HG03442 (cell line): ENCODE results near the gene PRR15L.
A peak's percentile ranks its signal among the peaks of the same experiment; 100 is the strongest.
"Not testable (repeated sequence)": the region's sequence is repeated elsewhere in the genome, so short reads cannot be mapped to it uniquely, and the experiment has no call there.

Experiments
- ATAC-seq: cut with Tn5 transposase; IDR thresholded peaks from one replicate; pipeline ENCODE4 v1.9.1; 2021; ENCODE audit warnings: mild to moderate bottlenecking, moderate library complexity; ENCODE audit not compliant: unreplicated experiment

PRR15L gene

DNA sequence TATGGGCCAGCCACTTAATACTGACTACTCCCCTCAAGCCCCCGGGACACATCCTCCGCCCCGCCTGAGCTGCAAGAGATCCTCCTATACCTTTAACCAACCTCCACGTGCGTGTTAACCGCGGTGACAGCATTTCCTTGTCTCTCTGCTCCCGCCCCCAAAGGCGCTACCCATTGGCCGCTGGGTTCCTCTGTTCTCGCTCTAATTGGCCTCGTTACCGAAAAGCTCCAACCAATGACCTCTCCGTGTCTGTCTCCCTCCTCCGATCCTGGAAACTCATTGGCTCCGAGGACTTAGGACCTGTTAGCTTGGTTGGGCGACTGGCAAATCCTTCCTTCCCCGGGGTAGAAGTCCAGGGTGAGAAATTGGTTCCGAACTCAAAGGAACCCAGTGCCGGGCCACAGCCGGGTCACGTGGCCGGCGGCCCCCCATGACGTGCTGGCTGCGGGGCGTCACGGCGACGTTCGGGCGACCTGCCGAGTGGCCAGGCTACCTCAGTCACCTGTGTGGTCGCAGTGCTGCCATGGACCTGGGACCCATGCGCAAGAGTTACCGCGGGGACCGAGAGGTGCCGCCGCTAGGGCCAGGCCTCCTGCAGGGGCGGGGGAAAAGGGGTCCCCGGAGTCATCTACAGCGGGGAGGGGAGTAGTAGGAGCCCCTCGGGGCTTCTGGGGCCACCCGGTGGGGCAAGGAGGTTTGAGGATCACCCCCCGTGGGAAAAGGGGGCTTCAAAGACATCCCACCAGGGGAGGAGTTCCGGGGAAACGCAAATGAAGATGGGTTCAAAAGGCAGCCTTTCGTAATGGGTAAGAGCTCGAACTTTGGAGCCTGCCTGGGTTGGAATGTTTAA, 16.2 kb downstream of the PRR15L start, which contains the start of gene PNPO:
PNPO (plus strand) TSS at position 326 of the 850 bp plus-strand sequence; CDS start at position 431, 105 bp downstream.
- ATAC-seq = peak; percentile 92

DNA sequence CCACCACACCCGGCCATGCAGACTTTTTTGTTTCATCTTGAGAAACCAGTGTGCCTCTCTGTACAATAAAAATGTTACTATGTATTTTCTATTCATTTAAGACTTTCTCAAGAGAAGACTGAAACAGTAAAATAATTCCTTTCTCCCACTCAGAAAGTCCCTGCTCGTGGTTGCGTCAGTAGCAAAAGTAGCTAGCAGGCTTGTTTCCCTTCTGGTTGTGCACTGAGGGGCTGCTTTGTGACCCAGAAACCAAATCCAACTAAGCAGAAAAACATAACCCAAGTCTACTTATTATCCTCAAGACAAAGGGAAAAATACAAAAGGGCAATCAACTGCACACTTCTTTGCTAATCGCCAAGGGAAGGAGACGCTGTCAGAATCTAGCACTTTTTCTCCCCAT, 19.7 kb downstream of the PRR15L start:
- ATAC-seq = no peak

DNA sequence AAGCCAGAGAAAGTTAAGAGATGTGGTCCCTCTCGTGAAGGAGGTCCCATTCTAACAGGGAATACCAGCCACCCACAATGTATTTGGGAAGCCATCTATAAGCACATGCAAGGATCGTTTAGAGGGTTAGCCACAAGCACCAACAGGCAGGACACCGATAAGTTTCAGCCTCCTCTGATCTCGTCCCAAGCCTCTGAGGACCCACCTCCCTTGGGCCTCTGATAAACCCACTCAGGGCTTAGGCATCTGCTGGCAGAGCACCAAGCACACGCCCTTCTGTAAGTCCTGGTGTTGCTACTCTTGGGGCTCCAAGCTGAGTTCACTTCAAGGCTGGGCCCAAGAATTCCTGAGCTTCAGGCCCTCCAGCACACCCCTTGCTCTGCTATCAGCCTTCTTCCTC, 21.7 kb downstream of the PRR15L start:
- no peak for ATAC-seq

DNA sequence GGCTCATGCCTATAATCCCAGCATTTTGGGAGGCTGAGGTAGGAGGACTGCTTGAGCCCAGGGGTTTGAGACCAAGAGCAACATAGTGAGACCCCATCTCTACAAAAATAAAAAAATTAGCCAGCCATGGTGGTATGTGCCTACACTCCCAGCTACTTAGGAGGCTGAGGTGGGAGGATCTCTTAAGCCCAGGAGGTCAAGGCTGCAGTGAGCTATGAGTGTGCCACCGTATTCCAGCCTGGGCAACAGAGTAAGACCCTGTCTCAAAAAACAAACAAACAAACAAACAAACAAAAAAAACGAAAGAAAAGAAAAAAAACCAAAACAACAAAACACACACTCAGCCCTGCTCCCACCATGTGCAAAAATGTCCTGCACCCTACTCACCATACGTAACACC, 22.2 kb downstream of the PRR15L start:
- ATAC-seq = not testable (repeated sequence)

DNA sequence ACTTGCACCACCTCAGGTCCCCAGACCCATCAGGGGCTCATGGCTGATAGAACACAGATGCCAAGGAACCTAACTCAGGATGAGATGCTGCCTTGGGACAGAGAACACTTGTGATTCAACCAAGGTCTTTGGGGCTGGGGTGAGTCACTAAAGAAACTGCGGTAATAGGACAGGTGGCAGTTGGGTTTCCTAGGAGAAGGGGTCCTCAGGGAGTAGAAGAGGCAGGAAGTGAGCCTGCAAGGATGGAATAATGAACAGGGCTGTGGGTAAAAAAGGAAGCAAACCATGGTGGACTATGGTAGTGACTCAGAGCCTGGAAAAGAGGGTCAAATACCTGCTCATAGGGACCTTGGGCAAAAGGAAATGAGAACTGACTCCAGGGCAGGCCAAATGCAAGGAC, 22.8 kb downstream of the PRR15L start:
- no peak for ATAC-seq

DNA sequence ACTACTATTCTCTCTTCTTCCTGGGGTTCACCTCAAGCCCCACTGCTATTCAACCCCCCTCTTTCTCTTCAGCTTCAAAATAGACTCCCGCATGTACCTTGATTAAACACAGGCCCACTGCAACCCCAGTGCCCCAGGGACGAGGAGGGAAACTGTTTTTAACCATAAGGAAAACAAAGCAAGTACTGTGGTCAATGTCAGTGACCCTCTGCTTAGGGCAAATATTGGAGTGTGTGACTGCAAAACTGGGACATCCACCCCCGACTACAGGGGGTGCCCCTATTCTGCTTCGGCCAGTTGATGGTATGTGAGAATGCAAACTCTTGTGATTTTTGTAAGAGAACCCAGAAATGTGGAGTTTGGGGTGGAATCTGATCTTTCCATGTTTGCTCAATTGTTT, 25.8 kb downstream of the PRR15L start:
- ATAC-seq = no peak

DNA sequence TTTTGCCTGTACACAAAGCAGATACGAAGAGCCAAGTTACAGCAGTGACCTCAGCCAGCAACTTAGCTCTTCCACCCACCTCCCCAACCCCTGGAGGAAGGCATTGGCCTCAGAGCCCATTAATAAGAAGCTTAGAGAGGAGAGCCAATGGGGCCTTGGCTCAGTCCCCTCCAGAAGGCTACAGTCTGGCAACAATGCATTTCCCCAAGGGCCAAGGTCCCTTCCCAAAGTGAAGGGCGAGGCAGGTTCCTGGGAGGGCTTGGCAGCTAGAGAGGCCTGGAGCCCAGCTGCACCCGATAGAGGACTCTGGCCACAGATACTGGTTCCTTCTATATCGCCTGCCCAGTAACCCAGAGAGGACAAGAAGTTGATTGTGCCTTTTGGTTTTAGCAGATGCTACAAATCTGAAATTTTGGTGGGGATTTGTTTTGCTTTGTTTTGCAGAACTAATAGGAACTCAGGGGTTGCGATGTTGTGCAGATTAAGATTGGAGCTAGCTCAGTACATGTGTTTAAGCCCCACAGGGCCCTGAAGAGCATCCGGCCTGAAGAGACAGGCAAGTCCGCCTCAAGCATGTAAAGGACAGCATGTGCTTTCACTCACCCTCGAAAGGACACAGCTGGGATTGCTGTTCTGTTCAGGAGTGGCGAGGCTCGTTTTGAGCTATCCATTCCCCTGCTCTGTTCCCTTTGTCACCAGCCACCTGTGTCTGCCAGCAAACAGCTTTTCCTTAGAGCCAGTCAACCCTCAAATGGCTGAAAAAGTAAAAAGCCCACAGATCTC, 28.3 kb downstream of the PRR15L start:
- no peak for ATAC-seq

DNA sequence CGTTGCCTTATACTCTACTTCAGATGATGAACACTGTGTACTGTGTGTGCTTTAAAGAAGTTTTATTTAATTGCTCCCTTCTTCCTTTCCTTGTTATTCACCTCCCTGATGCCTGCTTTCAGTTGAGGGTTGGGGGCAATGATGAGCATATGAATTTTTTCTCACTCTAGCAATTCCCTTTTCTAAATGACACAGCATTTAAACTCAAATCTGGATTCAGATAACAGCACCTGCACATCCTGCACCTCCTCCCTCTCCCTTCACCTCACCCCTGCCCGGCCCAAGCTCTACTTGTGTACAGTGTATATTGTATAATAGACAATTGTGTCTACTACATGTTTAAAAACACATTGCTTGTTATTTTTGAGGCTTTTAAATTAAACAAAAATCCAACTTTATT, 29.3 kb downstream of the PRR15L start:
- no peak for ATAC-seq

DNA sequence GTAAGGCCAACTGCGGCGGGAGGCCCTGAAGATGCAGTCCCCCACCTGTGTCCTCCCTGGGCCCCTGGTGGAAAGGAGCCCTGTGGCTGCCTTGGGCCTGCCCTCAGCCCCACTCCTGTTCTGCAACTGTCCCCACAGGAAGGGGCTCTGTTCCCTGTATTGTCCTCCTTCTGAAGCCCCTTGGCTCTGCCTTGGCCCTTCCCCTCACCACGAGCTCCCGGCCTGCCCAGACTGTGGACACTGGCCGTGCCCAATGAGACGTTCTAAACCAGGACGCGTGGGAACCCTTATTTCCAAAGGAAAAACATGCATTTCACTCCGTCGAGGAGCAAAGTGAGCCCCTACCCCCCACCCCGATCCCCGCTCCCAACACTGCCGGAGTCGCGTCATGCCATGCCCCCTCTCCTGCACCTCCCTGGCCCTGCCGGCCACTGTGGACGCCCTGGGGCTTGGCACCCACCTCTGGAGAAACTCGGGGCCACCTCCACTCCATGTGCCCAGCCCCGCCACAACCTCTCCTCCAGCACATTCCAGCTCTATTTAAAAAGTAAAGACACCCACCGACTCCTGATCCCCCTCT, 29.8 kb downstream of the PRR15L start:
- ATAC-seq = no peak

DNA sequence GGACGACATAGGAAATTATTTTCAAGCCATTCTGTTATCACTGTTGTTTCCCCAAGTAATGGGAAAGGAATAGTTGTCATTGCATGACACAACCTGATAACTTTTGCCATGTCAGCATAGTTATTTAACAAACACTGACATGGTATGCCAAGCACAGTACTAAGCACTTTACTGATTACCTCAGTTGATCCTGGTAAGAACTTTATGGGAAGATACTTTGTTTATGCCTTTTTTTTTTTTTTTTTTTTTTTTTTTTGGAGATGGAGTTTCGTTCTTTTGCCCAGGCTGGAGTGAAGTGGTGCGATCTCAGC, 32.0 kb downstream of the PRR15L start:
- ATAC-seq = no peak

DNA sequence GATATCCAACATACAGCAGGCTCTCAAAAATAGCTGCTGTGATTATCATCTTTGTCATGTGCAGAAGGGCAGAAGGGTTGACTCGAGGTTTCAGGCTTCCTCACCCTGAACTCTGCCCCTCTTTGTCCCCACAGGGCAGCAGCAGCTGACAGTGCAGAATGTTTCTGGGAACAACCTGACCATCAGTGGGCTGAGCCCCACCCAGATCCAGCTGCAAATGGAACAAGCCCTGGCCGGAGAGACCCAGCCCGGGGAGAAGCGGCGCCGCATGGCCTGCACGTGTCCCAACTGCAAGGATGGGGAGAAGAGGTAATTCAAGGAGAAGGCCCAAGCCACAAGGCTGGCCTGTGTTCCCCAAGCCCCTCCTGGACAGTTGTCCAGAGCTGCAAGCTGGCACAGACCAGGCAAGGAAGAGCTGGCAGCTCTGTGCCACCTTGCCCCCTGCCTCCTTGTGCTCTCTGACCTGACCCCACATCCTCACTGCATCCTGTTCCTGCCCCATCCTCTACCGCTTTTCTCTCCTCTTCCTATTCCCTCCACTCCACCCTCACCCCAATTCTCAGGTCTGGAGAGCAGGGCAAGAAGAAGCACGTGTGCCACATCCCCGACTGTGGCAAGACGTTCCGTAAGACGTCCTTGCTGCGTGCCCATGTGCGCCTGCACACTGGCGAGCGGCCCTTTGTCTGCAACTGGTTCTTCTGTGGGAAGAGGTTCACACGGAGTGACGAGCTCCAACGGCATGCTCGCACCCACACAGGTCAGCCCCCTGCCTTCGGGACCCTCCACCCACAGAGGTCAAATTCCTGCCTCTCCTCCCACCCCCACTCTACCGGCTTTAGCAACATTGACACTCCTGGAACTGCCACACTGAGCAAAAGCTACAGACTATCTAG, 32.7 kb downstream of the PRR15L start:
- no peak for ATAC-seq

DNA sequence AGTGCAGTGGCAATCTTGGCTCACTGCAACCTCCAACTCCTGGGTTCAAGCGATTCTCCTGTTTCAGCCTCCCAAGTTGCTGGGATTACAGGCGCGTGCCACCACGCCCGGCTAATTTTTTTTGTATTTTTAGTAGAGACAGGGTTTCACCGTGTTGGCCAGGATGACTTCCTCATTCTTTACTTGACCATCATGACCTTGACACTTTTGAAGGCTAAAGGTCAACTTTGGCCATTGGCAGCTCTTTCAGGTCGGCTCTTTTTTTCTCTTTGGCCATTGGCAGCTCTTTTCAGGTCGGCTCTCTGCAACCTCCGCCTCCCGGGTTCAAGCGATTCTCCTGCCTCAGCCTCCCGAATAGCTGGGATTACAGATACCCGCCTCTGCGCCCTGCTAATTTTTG, 37.8 kb downstream of the PRR15L start:
- not testable (repeated sequence) for ATAC-seq

DNA sequence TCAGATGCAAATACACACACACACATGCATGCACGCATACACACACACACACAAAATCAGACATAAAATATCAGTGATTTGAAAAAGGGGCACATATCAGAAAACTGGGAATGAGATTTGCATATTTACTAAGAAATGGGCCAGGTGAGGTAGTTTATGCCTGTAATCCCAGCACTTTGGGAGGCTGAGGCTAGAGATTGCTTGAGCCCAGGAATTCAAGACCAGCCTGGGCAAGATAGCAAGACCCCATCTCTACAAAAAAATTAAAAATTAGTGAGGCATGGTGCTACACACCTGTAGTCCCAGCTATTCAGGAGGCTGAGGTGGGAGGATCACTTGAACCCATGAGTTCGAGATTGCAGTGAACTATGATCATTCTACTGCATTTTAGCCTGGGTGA, 38.7 kb downstream of the PRR15L start:
- no peak for ATAC-seq

DNA sequence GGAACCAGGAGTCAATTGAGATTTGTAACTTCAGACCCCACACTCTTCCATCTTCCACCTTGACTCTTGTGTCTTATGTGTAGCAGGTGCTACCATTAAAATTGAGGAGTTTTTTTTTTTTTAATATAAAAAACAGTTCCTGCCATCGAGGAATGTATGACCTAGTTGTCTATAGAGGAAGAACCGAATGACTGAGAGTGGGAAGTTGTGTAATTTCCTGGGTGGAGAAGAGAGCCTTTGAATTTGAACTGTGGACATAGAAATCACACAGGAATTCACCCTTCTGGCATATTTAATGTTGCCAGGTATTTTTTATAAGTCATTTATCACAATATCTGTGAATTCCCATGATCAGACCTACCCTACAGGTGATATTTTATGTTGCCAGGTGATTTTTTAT, 39.7 kb downstream of the PRR15L start:
- no peak for ATAC-seq

DNA sequence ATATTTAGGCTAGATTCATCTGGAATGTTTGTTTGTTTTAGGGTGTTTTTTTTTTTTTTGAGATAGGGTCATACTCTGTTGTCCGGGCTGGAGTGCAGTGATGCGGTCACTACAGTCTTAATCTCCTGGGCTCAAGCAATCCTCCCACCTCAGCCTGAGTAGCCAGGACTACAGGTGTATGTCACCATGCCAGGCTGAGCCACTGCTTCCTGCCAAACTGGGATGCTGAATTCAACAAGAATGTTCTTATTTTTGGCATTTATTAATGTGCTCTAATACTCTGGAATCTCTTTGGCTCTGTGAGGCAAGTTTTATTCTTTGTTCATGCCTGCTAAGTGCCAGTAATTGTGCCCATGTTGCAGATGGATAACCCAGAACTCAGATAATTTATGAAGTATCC, 40.1 kb downstream of the PRR15L start:
- no peak for ATAC-seq

DNA sequence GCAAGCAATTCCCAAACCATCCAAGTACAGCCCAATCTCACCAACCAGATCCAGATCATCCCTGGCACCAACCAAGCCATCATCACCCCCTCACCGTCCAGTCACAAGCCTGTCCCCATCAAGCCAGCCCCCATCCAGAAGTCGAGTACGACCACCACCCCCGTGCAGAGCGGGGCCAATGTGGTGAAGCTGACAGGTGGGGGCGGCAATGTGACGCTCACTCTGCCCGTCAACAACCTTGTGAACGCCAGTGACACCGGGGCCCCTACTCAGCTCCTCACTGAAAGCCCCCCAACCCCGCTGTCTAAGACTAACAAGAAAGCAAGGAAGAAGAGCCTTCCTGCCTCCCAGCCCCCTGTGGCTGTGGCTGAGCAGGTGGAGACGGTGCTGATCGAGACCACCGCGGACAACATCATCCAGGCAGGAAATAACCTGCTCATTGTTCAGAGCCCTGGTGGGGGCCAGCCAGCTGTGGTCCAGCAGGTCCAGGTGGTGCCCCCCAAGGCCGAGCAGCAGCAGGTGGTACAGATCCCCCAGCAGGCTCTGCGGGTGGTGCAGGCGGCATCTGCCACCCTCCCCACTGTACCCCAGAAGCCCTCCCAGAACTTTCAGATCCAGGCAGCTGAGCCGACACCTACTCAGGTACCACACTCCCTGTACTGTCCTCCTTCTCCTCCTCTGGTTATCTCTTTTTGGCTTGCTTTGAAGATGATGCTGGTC, 41.0 kb downstream of the PRR15L start:
- ATAC-seq = no peak

DNA sequence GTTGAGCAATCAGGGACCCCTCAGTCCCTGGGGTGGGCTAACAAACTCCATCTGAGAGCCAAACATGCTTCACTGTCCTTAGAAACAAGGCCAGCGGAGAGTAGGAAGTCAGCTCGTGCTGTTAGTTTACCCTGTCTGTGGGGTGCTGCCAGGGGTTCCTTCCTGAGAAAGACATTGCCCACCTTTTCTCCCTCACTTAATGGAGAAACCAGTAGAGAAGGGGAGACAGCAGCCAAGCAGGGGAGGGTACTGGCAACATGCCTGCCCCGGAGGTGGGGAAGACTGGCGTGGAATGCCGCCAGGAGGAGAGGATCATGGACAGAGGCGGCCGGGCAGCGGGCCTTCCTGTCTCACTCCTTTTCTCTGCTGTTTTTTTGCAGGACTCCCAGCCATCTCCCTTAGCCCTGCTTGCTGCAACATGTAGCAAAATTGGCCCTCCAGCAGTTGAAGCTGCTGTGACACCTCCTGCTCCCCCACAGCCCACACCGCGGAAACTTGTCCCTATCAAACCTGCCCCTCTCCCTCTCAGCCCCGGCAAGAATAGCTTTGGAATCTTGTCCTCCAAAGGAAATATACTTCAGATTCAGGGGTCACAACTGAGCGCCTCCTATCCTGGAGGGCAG, 41.8 kb downstream of the PRR15L start:
- ATAC-seq = no peak

DNA sequence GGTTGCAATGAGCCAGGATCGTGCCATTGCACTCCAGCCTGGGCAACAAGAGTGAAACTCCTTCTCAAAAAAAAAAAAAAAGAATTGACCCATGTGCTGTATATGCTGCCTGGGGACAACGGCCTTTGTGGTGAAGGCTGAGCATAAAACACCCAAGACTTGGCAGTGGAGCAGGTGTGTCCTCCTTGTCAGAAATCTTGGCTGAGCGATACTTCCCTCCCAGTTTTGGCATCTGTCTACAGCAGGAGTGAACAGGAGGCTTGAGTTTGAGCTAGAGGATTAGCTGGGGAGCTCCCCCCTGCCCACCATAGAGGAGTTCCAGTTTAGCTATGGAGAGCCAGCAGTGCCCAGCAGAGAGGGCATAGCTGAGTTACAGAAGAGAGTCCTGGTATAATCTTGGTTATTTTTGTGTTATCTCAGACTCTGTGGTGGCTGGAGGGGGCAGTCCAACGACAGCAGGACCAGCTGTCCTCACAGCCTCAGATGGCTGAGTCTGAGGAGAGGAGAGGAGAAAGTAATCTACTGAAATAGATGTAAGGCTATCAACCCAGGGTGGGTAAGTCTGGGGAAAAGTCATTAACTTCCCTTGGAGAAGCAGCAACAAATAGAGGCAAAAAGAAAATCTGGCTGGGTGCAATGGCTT, 43.3 kb downstream of the PRR15L start:
- ATAC-seq = no peak

DNA sequence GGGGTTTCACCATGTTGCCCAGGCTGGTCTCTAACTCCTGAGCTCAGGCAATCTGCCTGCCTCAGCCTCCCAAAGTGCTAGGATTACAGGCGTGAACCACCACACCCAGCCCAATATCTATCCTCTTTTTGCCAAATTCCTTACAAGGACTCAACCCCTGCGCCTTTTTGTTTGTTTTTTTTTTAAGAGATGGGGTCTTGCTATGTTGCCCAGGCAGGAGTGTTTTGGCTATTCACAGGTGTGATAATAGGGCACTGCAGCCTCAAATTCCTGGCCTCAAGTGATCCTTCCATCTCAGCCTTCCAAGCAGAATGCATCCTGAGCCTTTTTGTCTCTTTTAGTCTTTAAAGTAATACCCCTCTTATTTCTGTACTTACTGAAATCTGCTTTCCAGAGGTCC, 44.6 kb downstream of the PRR15L start:
- ATAC-seq = no peak
